ENCODE data around the gene ALG1.
A peak's percentile ranks its signal among the peaks of the same experiment; 100 is the strongest.

Gene ALG1

DNA sequence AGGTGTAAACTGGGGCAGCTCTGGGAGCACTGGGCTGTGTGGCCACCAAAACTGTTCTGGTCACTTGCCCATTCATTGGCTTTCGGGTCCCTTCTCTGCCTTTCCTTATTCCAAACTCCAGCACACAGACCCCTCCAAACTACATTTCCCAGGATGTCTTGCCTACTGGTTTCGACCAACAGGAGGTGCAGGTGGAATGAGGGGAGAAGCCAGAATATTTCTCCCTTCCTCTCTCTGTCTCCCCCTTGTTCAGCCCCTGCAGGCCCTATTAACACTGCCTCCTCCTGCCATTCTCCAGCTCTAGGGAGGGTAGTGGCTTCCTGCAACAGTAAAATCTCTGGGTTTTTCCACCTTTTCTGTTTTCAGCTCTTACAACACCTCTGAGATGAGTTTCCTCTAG lies 24.7 kb upstream of the ALG1 start:
- H3K4me2 ChIP-seq = peak overlapping the region; percentile 48
- no peaks in the 10 kb centered on the region for H3K79me2 ChIP-seq (ENCODE audit: insufficient read depth, low read depth)
- H3K27ac ChIP-seq = no peak overlapping the region
- H2AFZ ChIP-seq (ENCODE audit: low read depth) = no peak overlapping the region
- H4K20me1 ChIP-seq (ENCODE audit: insufficient read depth) = no peaks in the 10 kb centered on the region
- H3K27me3 ChIP-seq (ENCODE audit: insufficient read depth, low read depth) = no peaks in the 10 kb centered on the region
- H3K4me3 ChIP-seq (IDR thresholded peaks at IDR 0.05; ENCODE audit: insufficient read depth, low read depth, low read length) = no peak overlapping the region
- no peaks in the 10 kb centered on the region for H3K36me3 ChIP-seq (ENCODE audit: insufficient read depth)
- no peak overlapping the region for H3K9ac ChIP-seq
- TF ChIP-seq, protein P1, sequence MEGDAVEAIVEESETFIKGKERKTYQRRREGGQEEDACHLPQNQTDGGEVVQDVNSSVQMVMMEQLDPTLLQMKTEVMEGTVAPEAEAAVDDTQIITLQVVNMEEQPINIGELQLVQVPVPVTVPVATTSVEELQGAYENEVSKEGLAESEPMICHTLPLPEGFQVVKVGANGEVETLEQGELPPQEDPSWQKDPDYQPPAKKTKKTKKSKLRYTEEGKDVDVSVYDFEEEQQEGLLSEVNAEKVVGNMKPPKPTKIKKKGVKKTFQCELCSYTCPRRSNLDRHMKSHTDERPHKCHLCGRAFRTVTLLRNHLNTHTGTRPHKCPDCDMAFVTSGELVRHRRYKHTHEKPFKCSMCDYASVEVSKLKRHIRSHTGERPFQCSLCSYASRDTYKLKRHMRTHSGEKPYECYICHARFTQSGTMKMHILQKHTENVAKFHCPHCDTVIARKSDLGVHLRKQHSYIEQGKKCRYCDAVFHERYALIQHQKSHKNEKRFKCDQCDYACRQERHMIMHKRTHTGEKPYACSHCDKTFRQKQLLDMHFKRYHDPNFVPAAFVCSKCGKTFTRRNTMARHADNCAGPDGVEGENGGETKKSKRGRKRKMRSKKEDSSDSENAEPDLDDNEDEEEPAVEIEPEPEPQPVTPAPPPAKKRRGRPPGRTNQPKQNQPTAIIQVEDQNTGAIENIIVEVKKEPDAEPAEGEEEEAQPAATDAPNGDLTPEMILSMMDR (conservative IDR thresholded peaks at IDR 0.05; ENCODE audit: low read depth, low read length) = no peak
- peaks cover 27% of the 10 kb centered on the region for H3K4me1 ChIP-seq (ENCODE audit: low read depth, poor library complexity, severe bottlenecking)

DNA sequence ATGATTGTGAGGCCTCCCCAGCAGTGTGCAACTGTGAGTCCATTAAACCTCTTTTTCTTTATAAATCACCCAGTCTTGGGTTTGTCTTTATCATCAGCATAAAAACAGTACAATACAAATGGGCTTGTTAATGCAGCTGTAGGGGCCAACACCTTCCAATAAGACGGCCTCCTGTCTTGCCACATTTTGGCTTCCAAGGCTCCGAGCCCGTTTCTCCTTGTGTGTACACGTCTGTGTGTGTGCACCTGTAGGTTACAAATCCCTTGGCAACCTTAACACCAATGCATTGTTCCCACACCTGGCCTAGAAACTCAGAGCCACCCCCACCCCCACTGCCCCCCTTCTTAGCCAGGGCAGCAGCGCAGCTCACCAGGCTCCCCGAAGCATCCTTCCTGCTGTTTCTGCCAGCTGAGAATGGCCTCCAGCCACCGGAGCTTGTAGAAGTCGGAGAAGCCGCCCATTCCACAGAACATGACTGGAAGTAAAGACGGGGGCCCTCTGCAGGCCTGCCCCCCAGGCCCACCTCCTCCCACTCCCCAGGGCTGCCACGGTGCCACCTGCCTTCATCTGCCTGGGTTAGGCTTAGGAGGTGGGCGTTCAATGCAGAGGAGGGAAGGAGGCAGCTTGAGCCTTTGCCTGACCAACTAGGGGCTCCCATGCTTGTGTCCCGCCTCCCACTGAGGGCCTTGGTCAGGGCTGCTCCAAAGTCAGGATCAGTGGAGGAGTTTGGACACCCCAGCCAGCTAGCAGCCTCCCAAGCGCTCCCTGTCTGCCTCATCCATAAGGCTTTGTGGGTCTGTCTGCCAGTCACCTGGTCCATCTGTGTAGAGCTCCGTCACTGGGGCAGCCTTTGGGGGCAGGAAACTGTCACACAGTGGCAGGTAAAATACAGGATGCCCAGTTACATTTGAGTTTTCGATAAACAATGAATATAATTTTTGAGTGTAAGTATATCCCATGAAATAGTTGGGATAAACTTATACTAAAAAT lies 16.5 kb upstream of the ALG1 start:
- H3K4me1 ChIP-seq (ENCODE audit: low read depth, poor library complexity, severe bottlenecking) = no peaks in the 10 kb centered on the region
- H3K27ac ChIP-seq = no peak overlapping the region
- no peak overlapping the region for H2AFZ ChIP-seq (ENCODE audit: low read depth)
- H3K4me3 ChIP-seq (IDR thresholded peaks at IDR 0.05; ENCODE audit: insufficient read depth, low read depth, low read length) = no peak overlapping the region
- no peaks in the 10 kb centered on the region for H3K27me3 ChIP-seq (ENCODE audit: insufficient read depth, low read depth)
- no peak overlapping the region for H3K4me2 ChIP-seq
- no peaks in the 10 kb centered on the region for H3K36me3 ChIP-seq (ENCODE audit: insufficient read depth)
- H3K79me2 ChIP-seq (ENCODE audit: insufficient read depth, low read depth) = no peaks in the 10 kb centered on the region
- H4K20me1 ChIP-seq (ENCODE audit: insufficient read depth) = no peaks in the 10 kb centered on the region
- TF ChIP-seq, protein P1 (conservative IDR thresholded peaks at IDR 0.05; ENCODE audit: low read depth, low read length) = no peak
- H3K9ac ChIP-seq = no peak overlapping the region

DNA sequence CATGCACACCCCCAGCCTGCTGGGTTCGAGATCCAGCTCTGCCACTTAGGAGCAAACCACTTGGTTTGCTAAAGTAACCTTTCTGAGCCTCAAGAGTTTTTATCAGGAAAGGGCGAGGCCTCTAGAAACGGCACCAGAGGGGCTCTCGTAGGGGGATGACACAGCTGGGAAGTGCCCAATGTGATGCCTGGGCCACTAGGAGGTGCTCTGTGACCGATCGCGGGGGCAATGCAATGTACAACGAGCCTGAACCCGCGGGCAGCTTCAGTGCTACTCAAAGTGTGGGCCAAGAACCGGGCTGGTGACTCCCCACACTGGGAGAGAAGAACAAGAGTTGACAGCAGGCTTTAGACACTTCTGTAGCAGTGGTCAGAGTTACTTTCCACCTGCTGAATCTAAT lies 15.3 kb upstream of the ALG1 start:
- H3K4me2 ChIP-seq = no peak overlapping the region
- no peak overlapping the region for H3K4me3 ChIP-seq (IDR thresholded peaks at IDR 0.05; ENCODE audit: insufficient read depth, low read depth, low read length)
- no peaks in the 10 kb centered on the region for H4K20me1 ChIP-seq (ENCODE audit: insufficient read depth)
- no peaks in the 10 kb centered on the region for H3K27me3 ChIP-seq (ENCODE audit: insufficient read depth, low read depth)
- no peaks in the 10 kb centered on the region for H3K79me2 ChIP-seq (ENCODE audit: insufficient read depth, low read depth)
- no peak overlapping the region for H3K27ac ChIP-seq
- no peak overlapping the region for H3K9ac ChIP-seq
- TF ChIP-seq, protein P1 (conservative IDR thresholded peaks at IDR 0.05; ENCODE audit: low read depth, low read length) = no peak
- no peak overlapping the region for H2AFZ ChIP-seq (ENCODE audit: low read depth)
- H3K36me3 ChIP-seq (ENCODE audit: insufficient read depth) = no peaks in the 10 kb centered on the region
- no peaks in the 10 kb centered on the region for H3K4me1 ChIP-seq (ENCODE audit: low read depth, poor library complexity, severe bottlenecking)

DNA sequence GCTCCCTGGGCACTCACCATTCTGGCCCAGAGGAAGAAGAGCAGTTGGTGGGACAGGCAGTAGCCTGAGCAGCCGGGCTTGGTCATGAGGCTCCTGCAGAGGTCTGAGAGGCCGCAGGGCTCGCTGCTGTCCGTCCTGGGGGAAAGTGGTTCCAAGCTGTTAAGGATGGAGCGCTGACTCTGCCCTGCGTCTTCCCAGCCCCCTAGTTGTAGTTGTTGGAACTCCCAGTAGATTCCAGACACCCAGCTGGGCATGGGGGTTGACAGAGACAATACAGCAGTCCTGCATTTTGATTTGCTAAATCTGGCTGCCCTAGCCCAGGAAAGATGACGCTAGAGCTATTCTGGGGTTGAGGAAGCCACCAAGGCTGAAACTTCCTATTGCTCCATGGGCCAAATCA lies 13.2 kb upstream of the ALG1 start:
- no peak overlapping the region for H3K4me2 ChIP-seq
- H3K9ac ChIP-seq = no peak overlapping the region

More for the DNA sequence above, 13.2 kb upstream of the ALG1 start:
- H4K20me1 ChIP-seq (ENCODE audit: insufficient read depth) = no peaks in the 10 kb centered on the region
- H2AFZ ChIP-seq (ENCODE audit: low read depth) = no peak overlapping the region
- H3K27ac ChIP-seq = no peak overlapping the region
- no peaks in the 10 kb centered on the region for H3K36me3 ChIP-seq (ENCODE audit: insufficient read depth)
- no peaks in the 10 kb centered on the region for H3K4me1 ChIP-seq (ENCODE audit: low read depth, poor library complexity, severe bottlenecking)
- TF ChIP-seq, protein P1 (conservative IDR thresholded peaks at IDR 0.05; ENCODE audit: low read depth, low read length) = no peak
- no peak overlapping the region for H3K4me3 ChIP-seq (IDR thresholded peaks at IDR 0.05; ENCODE audit: insufficient read depth, low read depth, low read length)
- H3K79me2 ChIP-seq (ENCODE audit: insufficient read depth, low read depth) = no peaks in the 10 kb centered on the region
- no peaks in the 10 kb centered on the region; the same call in 1 of the 2 replicates for H3K27me3 ChIP-seq (ENCODE audit: insufficient read depth, low read depth)
